Posterior vena cava (tissue), 2 donors: ENCODE results near the gene FERMT1. TPM values are rescaled to one million over a fixed set of nuclear protein-coding genes. Genes with fewer than 3 reads are reported as not detected.

Experiments used
- total RNA-seq, 2 donors: library from RNA; stranded (reverse); fragmentation: NEBNext Ultra II Directional; extraction: Animal tissue kit (Norgen Biotek cat#: 25700); gene quantifications; one replicate each; pipeline ENCODE4 v1.2.1, GENCODE V29; 2021
- donor health status: DM: yes; HTN: yes; CAD: no.
- donor health status: DM: yes; HTN: yes; CAD: no.

The FERMT1 gene
- total RNA-seq, 2 donors from 2014 or later, result 1.4 TPM; not detected in 1

Other genes starting within 250 kb of the FERMT1 start
- under 1 TPM in 1 of 2 donors, not detected in 1; 0.14 TPM for gene CHGB, start 211.5 kb downstream of the FERMT1 start, total RNA-seq
- gene TRMT6, start 172.5 kb downstream of the FERMT1 start, total RNA-seq, result 10 to 100 TPM in 1 of 2 donors, 1 to 10 TPM in 1; 8.5 to 12.0 TPM
- 1 to 10 TPM; 4.3 to 4.4 TPM for gene MCM8, start 172.4 kb downstream of the FERMT1 start, total RNA-seq
- gene CRLS1, start 116.9 kb downstream of the FERMT1 start, total RNA-seq, result 10 to 100 TPM; 34.0 to 50.7 TPM
- under 1 TPM; 0.10 to 0.19 TPM for gene LRRN4, start 69.0 kb downstream of the FERMT1 start, total RNA-seq